ENCODE measurements around the gene UBE3A.

The UBE3A gene

GRCh38 chr15:25366058-25366457, 72.8 kb downstream of the UBE3A start:
- no peak for TF ChIP-seq SIN3A (IDR thresholded peaks at IDR 0.05; ENCODE audit: borderline replicate concordance, insufficient read depth, low read length)
- TF ChIP-seq TAF1 (IDR thresholded peaks at IDR 0.05; ENCODE audit: borderline replicate concordance, insufficient read depth, low read length), result no peak
- no peak for TF ChIP-seq REST (IDR thresholded peaks at IDR 0.05; ENCODE audit: insufficient read depth in 1 of 2, low read depth in 2 of 2, low read length in 2 of 2)

- TF ChIP-seq SIN3A (IDR thresholded peaks at IDR 0.05; ENCODE audit: borderline replicate concordance, insufficient read depth, low read length) (no peak), REST (IDR thresholded peaks at IDR 0.05; ENCODE audit: insufficient read depth in 1 of 2, low read depth in 2 of 2, low read length in 2 of 2) (no peak), TAF1 (IDR thresholded peaks at IDR 0.05; ENCODE audit: borderline replicate concordance, insufficient read depth, low read length) (no peak)
Measured at GRCh38 chr15:25362545-25362944, 76.3 kb downstream of the UBE3A start.

- TF ChIP-seq FOXP2 (optimal IDR thresholded peaks at IDR 0.05; ENCODE audit: borderline replicate concordance, extremely low read depth, extremely low read length, insufficient read depth) (no peak), POLR2AphosphoS5 (IDR thresholded peaks at IDR 0.05; ENCODE audit: low read depth, low read length) (no peak), TAF1 (IDR thresholded peaks at IDR 0.05; ENCODE audit: borderline replicate concordance, insufficient read depth, low read length) (no peak), REST (IDR thresholded peaks at IDR 0.05; ENCODE audit: insufficient read depth in 1 of 2, low read depth in 2 of 2, low read length in 2 of 2) (no peak), SIN3A (IDR thresholded peaks at IDR 0.05; ENCODE audit: borderline replicate concordance, insufficient read depth, low read length) (no peak)
Measured at GRCh38 chr15:25347707-25348106, 91.1 kb downstream of the UBE3A start.

GRCh38 chr15:25346371-25346770, 92.5 kb downstream of the UBE3A start:
- TF ChIP-seq SIN3A (IDR thresholded peaks at IDR 0.05; ENCODE audit: borderline replicate concordance, insufficient read depth, low read length), result no peak
- TF ChIP-seq TAF1 (IDR thresholded peaks at IDR 0.05; ENCODE audit: borderline replicate concordance, insufficient read depth, low read length), result no peak
- no peak for TF ChIP-seq FOXP2 (optimal IDR thresholded peaks at IDR 0.05; ENCODE audit: borderline replicate concordance, extremely low read depth, extremely low read length, insufficient read depth)
- no peak for TF ChIP-seq REST (IDR thresholded peaks at IDR 0.05; ENCODE audit: insufficient read depth in 1 of 2, low read depth in 2 of 2, low read length in 2 of 2)
- no peak for TF ChIP-seq POLR2AphosphoS5 (IDR thresholded peaks at IDR 0.05; ENCODE audit: low read depth, low read length)

GRCh38 chr15:25345943-25346342, 92.9 kb downstream of the UBE3A start:
- TF ChIP-seq POLR2AphosphoS5 (IDR thresholded peaks at IDR 0.05; ENCODE audit: low read depth, low read length) (no peak), REST (IDR thresholded peaks at IDR 0.05; ENCODE audit: insufficient read depth in 1 of 2, low read depth in 2 of 2, low read length in 2 of 2) (no peak), FOXP2 (optimal IDR thresholded peaks at IDR 0.05; ENCODE audit: borderline replicate concordance, extremely low read depth, extremely low read length, insufficient read depth) (no peak), SIN3A (IDR thresholded peaks at IDR 0.05; ENCODE audit: borderline replicate concordance, insufficient read depth, low read length) (no peak), TAF1 (IDR thresholded peaks at IDR 0.05; ENCODE audit: borderline replicate concordance, insufficient read depth, low read length) (no peak)

All from PFSK-1 (cell line).